Amniotic stem cell (primary cell): Measurements from ENCODE around the gene AGPS.

ENCODE experiments used
- DNase-seq: peaks from one replicate; lab custom pipeline; 2025; lab: John Stamatoyannopoulos, UW

Gene AGPS

DNA sequence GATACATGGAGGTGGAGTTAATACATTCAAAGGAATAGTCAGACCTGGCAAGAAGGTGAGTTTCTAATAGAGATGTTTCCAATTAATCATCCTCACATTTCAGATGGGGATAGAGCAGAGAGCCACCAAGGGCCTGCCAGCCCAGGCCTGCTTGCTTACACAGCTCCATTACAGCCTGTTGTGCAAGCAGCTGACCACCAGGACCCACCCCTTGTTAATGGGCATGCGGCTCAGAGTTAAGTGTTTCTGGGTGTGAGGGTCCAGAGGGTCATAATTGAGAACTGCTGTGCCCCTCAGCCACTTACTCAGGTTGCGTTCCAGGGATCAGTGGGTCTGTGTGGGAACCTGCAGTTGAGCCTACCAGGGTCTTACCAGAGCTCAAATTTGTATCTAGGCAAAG lies 199.8 kb downstream of the AGPS start:
- DNase-seq = no peak

DNA sequence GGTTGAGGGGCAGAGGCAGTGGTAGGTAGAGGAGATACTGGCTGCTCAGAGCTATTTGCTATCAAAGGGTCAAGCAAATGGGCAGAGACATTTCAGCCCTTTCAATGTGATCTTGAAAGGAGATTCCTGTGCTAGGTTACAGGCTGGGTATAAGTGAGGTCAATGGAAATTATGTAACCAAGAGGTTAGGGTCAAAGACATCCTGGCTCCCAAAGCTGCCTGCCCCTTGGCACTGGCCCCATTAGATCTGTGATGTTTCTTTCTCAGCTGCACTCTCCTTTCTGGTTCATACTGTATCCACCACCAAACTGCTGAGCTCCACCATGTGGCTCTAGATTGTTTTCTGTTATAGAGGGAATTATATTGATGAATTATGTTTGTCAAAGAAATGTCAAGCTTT lies 200.4 kb downstream of the AGPS start:
- no peak for DNase-seq

DNA sequence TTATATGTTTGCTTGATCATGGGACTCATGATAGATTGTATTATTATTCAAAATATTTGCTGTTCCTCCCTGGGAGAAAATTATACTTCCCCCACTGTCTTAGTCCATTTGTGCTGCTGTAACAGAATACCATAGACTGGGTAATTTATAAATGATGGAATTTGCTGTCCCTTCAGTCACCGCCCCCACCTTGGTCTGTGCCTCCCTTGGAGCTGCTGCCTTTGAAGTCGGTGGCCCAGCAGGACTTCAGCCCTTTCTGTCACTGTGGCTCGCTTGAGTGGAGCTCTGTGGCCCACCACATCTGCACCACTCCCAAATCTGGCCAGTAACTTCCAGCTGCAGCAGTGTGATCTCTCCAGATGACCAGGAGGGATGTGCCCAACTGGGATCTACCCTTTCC lies 200.8 kb downstream of the AGPS start:
- no peak for DNase-seq
